ENCODE data around the gene GPX3.

GPX3 gene

GRCh38 chr5:151042453-151043093 is 22.2 kb downstream of the GPX3 start:
- DNase-seq, result no peak
- H3K27ac ChIP-seq (ENCODE audit: low read length), result no peak overlapping the region

GRCh38 chr5:151047814-151048425 is 27.5 kb downstream of the GPX3 start:
- Histone ChIP-seq H3K9ac (ENCODE audit: low read length) (no peak overlapping the region), H3K4me1 (ENCODE audit: low read length) (no peaks in the 10 kb centered on the region), H3K36me3 (replicated peaks; ENCODE audit: insufficient read depth, low read length) (peaks cover 3% of the 10 kb centered on the region), H3K4me2 (ENCODE audit: low read depth, low read length) (no peak overlapping the region), H3K9me2 (replicated peaks; ENCODE audit: insufficient read depth, low read length) (no peaks in the 10 kb centered on the region), H3K27me3 (replicated peaks; ENCODE audit: insufficient read depth, low read length) (no peaks in the 10 kb centered on the region), H3K9me3 (replicated peaks; ENCODE audit: insufficient read depth, low read length) (no peaks in the 10 kb centered on the region), H3K4me3 (ENCODE audit: low read length) (no peak overlapping the region), H3K27ac (ENCODE audit: low read length) (no peak overlapping the region), H4K20me1 (ENCODE audit: insufficient read depth, low read length) (no peaks in the 10 kb centered on the region), H3F3A (ENCODE audit: insufficient read depth, low read length) (no peaks in the 10 kb centered on the region), H3K79me2 (ENCODE audit: low read length) (0 out of 2 replicates have a peak, but pooled peaks cover 5% of the 10 kb centered on the region), H2AFZ (ENCODE audit: low read length) (no peak overlapping the region)
- no peak for TF ChIP-seq EZH2phosphoT487 (IDR thresholded peaks at IDR 0.05; ENCODE audit: low read length)
- peak; percentile 80 for TF ChIP-seq CTCF (IDR thresholded peaks at IDR 0.05; ENCODE audit: low read length)
- no peak for DNase-seq

More at GRCh38 chr5:151042453-151043093, 22.2 kb downstream of the GPX3 start:
- TF ChIP-seq EZH2 (optimal IDR thresholded peaks at IDR 0.05; ENCODE audit: low read depth, low read length), result no peak
- no peak for TF ChIP-seq EZH2phosphoT487 (IDR thresholded peaks at IDR 0.05; ENCODE audit: low read length)
- TF ChIP-seq CTCF (IDR thresholded peaks at IDR 0.05; ENCODE audit: low read length), result no peak
- no peak overlapping the region for H2AFZ ChIP-seq (ENCODE audit: low read length)
- no peak overlapping the region for H3K4me2 ChIP-seq (ENCODE audit: low read depth, low read length)
- no peak overlapping the region for H3K4me3 ChIP-seq (ENCODE audit: low read length)
- no peaks in the 10 kb centered on the region for H3K4me1 ChIP-seq (ENCODE audit: low read length)
- H3F3A ChIP-seq (ENCODE audit: insufficient read depth, low read length), result no peaks in the 10 kb centered on the region
- H3K9me3 ChIP-seq (replicated peaks; ENCODE audit: insufficient read depth, low read length), result no peaks in the 10 kb centered on the region
- no peaks in the 10 kb centered on the region for H3K9me2 ChIP-seq (replicated peaks; ENCODE audit: insufficient read depth, low read length)
- H3K27me3 ChIP-seq (replicated peaks; ENCODE audit: insufficient read depth, low read length), result no peaks in the 10 kb centered on the region
- no peaks in the 10 kb centered on the region for H4K20me1 ChIP-seq (ENCODE audit: insufficient read depth, low read length)
- H3K36me3 ChIP-seq (replicated peaks; ENCODE audit: insufficient read depth, low read length), result peaks cover 5% of the 10 kb centered on the region; the same call in 1 of the 2 replicates
- no peaks in the 10 kb centered on the region for H3K79me2 ChIP-seq (ENCODE audit: low read length)
- no peak overlapping the region for H3K9ac ChIP-seq (ENCODE audit: low read length)

GRCh38 chr5:151048526-151048925 is 28.1 kb downstream of the GPX3 start:
- Histone ChIP-seq H3K4me3 (ENCODE audit: low read length) (no peak overlapping the region), H3K27ac (ENCODE audit: low read length) (no peak overlapping the region), H4K20me1 (ENCODE audit: insufficient read depth, low read length) (no peaks in the 10 kb centered on the region), H3K36me3 (replicated peaks; ENCODE audit: insufficient read depth, low read length) (peaks cover 3% of the 10 kb centered on the region), H3F3A (ENCODE audit: insufficient read depth, low read length) (no peaks in the 10 kb centered on the region), H3K9me3 (replicated peaks; ENCODE audit: insufficient read depth, low read length) (no peaks in the 10 kb centered on the region), H2AFZ (ENCODE audit: low read length) (no peak overlapping the region), H3K9me2 (replicated peaks; ENCODE audit: insufficient read depth, low read length) (no peaks in the 10 kb centered on the region), H3K9ac (ENCODE audit: low read length) (no peak overlapping the region), H3K27me3 (replicated peaks; ENCODE audit: insufficient read depth, low read length) (no peaks in the 10 kb centered on the region), H3K79me2 (ENCODE audit: low read length) (0 out of 2 replicates have a peak, but pooled peaks cover 5% of the 10 kb centered on the region), H3K4me2 (ENCODE audit: low read depth, low read length) (no peak overlapping the region), H3K4me1 (ENCODE audit: low read length) (no peaks in the 10 kb centered on the region)
- no peak for TF ChIP-seq EZH2phosphoT487 (IDR thresholded peaks at IDR 0.05; ENCODE audit: low read length)
- TF ChIP-seq EZH2 (optimal IDR thresholded peaks at IDR 0.05; ENCODE audit: low read depth, low read length), result no peak
- TF ChIP-seq CTCF (IDR thresholded peaks at IDR 0.05; ENCODE audit: low read length), result no peak
- DNase-seq, result no peak
